ENCODE measurements around the gene NT5DC2.

DNA sequence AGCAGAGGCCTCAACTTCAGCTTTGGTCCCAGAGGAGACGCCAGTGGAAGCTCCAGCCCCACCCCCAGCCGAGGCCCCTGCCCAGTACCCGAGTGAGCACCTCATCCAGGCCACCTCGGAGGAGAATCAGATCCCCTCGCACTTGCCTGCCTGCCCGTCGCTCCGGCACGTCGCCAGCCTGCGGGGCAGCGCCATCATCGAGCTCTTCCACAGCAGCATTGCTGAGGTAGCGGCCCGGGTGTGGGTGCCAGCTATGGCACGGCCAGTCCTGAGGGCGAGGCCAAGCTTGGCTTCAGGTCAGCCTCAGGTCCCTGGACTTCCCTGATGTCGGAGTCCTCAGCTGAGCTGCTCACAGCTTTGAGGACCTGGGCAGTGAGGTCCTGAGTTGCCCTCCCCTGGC lies 44.2 kb downstream of the NT5DC2 start:
- TF ChIP-seq EZH2 (IDR thresholded peaks at IDR 0.05; ENCODE audit: insufficient read depth, poor library complexity, severe bottlenecking) (no peak), EZH2phosphoT487 (IDR thresholded peaks at IDR 0.05; ENCODE audit: insufficient read depth, low read depth) (no peak)
